ENCODE measurements around the gene TSKS. TPM values are rescaled to one million over a fixed set of nuclear protein-coding genes. Genes with fewer than 3 reads are reported as not detected.

TSKS gene
- total RNA-seq, 1 experiment from 2014 or later, result 0.76 TPM

- TF ChIP-seq, protein P1, sequence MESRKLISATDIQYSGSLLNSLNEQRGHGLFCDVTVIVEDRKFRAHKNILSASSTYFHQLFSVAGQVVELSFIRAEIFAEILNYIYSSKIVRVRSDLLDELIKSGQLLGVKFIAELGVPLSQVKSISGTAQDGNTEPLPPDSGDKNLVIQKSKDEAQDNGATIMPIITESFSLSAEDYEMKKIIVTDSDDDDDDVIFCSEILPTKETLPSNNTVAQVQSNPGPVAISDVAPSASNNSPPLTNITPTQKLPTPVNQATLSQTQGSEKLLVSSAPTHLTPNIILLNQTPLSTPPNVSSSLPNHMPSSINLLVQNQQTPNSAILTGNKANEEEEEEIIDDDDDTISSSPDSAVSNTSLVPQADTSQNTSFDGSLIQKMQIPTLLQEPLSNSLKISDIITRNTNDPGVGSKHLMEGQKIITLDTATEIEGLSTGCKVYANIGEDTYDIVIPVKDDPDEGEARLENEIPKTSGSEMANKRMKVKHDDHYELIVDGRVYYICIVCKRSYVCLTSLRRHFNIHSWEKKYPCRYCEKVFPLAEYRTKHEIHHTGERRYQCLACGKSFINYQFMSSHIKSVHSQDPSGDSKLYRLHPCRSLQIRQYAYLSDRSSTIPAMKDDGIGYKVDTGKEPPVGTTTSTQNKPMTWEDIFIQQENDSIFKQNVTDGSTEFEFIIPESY (IDR thresholded peaks at IDR 0.05; ENCODE audit: extremely low read depth, insufficient replicate concordance, low read length), result no peak
- TF ChIP-seq ZFX (IDR thresholded peaks at IDR 0.05), result no peak
- TF ChIP-seq YY1 (IDR thresholded peaks at IDR 0.05; ENCODE audit: extremely low read depth, insufficient replicate concordance, low read depth, low read length), result no peak
- no peak for TF ChIP-seq POLR2AphosphoS5 (IDR thresholded peaks at IDR 0.05; ENCODE audit: low read depth, low read length)
- TF ChIP-seq ZNF274 (IDR thresholded peaks at IDR 0.05; ENCODE audit: low read depth, low read length), result no peak
- TF ChIP-seq TCF7L2 (IDR thresholded peaks at IDR 0.05; ENCODE audit: borderline replicate concordance, extremely low read depth, insufficient read depth, insufficient read length), result no peak
- no peak for TF ChIP-seq FOSL1 (IDR thresholded peaks at IDR 0.05; ENCODE audit: low read depth)
- TF ChIP-seq RAD21 (IDR thresholded peaks at IDR 0.05; ENCODE audit: low read depth), result no peak
- no peak for TF ChIP-seq SP1 (IDR thresholded peaks at IDR 0.05; ENCODE audit: low read depth)
- TF ChIP-seq CEBPB (IDR thresholded peaks at IDR 0.05; ENCODE audit: low read depth), result no peak
These were observed 17.8 kb upstream of the TSKS start (continued) for GRCh38 chr19:49780861-49781260.

DNA sequence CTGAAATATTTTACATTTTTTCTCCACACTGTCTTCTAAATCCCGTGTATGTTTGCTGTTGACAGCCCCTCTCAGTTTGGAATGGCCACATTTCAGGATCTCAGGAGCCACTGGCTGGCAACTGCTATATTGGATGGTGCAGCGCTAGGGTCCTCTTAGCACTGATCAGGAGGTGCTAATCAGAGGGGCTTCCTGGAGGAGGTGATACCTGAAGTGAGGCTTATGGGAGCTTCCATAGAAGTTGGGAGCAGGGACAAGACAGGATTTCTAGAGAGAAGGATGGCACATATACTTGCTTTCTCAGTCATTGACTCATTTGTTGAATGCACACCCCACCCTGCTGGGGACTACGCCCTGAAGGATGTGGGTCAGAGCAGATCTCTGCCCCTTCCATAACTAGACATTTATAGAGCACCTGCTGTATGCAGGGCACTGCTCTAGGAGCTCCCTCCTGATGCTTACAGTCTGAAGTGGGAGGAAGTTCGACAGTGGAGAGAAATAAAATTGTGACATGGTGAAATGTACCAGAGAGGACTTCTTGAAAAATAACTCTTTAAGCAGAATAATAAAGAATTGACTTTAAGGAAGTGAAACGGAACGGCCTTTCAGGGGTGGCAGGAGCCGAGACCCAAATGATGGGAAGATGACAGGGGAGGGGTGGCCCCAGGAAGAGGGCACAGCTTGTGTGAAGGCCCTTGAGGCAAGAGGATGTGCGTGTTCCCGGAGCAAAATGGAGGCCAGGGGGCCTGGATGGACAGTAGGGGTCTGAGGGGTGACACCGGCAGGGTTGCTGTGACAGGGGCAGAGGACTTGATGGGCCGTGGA lies 16.8 kb upstream of the TSKS start:
- ATAC-seq (no peak), DNase-seq (ENCODE audit: low read depth, low spot score) (no peak)
- H3K27ac ChIP-seq (ENCODE audit: low read depth, low read length), result no peak overlapping the region
- H3K9ac ChIP-seq (ENCODE audit: low read length), result no peak overlapping the region
- peaks cover 1 to 10% of the 10 kb centered on the region in 2 experiments; a peak in 2 of 4 replicates for H3K36me3 ChIP-seq (ENCODE audit: control insufficient read depth in 1 of 2, insufficient read depth in 2 of 2, low read length in 2 of 2)
- peaks cover 0 to under 1% of the 10 kb centered on the region in 2 experiments; a peak in 1 of 4 replicates for H3K4me1 ChIP-seq (ENCODE audit: control insufficient read depth in 1 of 2, insufficient read depth in 2 of 2, low read length in 2 of 2)
- H3K4me3 ChIP-seq (replicated peaks in 1 of 2; ENCODE audit: low read depth in 1 of 2, low read length in 2 of 2), result no peak overlapping the region
- intact Hi-C loops (cut with micrococcal nuclease), result no loop called here
- H3K27me3 ChIP-seq (ENCODE audit: insufficient read depth, low read length), result no peaks in the 10 kb centered on the region
- H3K9me2 ChIP-seq (ENCODE audit: insufficient read depth), result no peaks in the 10 kb centered on the region
- no peak overlapping the region for H3K4me2 ChIP-seq (ENCODE audit: low read length)
- H3K79me2 ChIP-seq (ENCODE audit: insufficient read depth, low read length), result peaks cover 4% of the 10 kb centered on the region; the same call in 1 of the 2 replicates
- POLR2A ChIA-PET, result no interaction called here
- RAD21 ChIA-PET (ENCODE audit: low non-redundant PET in 1 of 2, low total read pairs in 2 of 2, uncharacterized antibody in 2 of 2, unreplicated experiment in 2 of 2), result interaction anchor here in 1 of 2 experiments (0.6 kb wide), 1 partner anchor 68 kb away, joined by 3 read pairs; no protein-coding TSS in a partner anchor
- no peaks in the 10 kb centered on the region for H3K9me3 ChIP-seq (ENCODE audit: control insufficient read depth in 1 of 2, insufficient read depth in 1 of 2, low read depth in 1 of 2, low read length in 2 of 2)
- no peak overlapping the region for H2AFZ ChIP-seq (ENCODE audit: low read depth, low read length, poor library complexity, severe bottlenecking)
- no TSS peak for BruUV-seq (replicated peaks)
- H4K20me1 ChIP-seq (ENCODE audit: insufficient read depth), result no peaks in the 10 kb centered on the region
- CTCF ChIA-PET, result no interaction called here
- TF ChIP-seq YY1 (IDR thresholded peaks at IDR 0.05; ENCODE audit: extremely low read depth, insufficient replicate concordance, low read depth, low read length) (no peak), CBX3 (IDR thresholded peaks at IDR 0.05; ENCODE audit: low read depth) (no peak), RAD21 (IDR thresholded peaks at IDR 0.05; ENCODE audit: low read depth) (no peak), SIN3A (IDR thresholded peaks at IDR 0.05; ENCODE audit: low read depth) (no peak), CTCF (IDR thresholded peaks at IDR 0.05 in 2 of 3, conservative IDR thresholded peaks at IDR 0.05 in 1 of 3; ENCODE audit: borderline replicate concordance in 1 of 3, insufficient read depth in 1 of 3, low read depth in 2 of 3, low read length in 2 of 3) (no peak), POLR2A (IDR thresholded peaks at IDR 0.05; ENCODE audit: borderline replicate concordance, extremely low read depth, insufficient read depth, insufficient read length) (no peak), ZNF274 (IDR thresholded peaks at IDR 0.05; ENCODE audit: low read depth, low read length) (no peak), POLR2AphosphoS5 (IDR thresholded peaks at IDR 0.05; ENCODE audit: low read depth, low read length) (no peak), CEBPB (IDR thresholded peaks at IDR 0.05; ENCODE audit: low read depth) (no peak)
- TF ChIP-seq, protein P1 (IDR thresholded peaks at IDR 0.05; ENCODE audit: extremely low read depth, insufficient replicate concordance, low read length), result no peak
- TF ChIP-seq, protein P2, sequence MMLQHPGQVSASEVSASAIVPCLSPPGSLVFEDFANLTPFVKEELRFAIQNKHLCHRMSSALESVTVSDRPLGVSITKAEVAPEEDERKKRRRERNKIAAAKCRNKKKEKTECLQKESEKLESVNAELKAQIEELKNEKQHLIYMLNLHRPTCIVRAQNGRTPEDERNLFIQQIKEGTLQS (IDR thresholded peaks at IDR 0.05), result no peak
- TF ChIP-seq, protein P3, sequence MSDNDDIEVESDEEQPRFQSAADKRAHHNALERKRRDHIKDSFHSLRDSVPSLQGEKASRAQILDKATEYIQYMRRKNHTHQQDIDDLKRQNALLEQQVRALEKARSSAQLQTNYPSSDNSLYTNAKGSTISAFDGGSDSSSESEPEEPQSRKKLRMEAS (IDR thresholded peaks at IDR 0.05), result no peak
